Gastroesophageal sphincter (tissue), 4 donors: Measurements from ENCODE around the gene ABHD8. TPM values are rescaled to one million over a fixed set of nuclear protein-coding genes. Genes with fewer than 3 reads are reported as not detected.

Source experiments
- ATAC-seq: fragments of 150-250 bp; one replicate; pipeline ENCODE4 v1.9.1; 2016; ENCODE audit warnings: mild to moderate bottlenecking, moderate library complexity
- H3K27ac ChIP-seq, 4 donors: fragments of 200-600 bp; sonication (generic) in 3 of 4; 1 replicate in 3 of 4; 2 replicates in 1 of 4; pipeline ENCODE4 v1.5.1; 2016 to 2019
- H3K27me3 ChIP-seq: fragments of 200-600 bp; sonication (generic); one replicate; pipeline ENCODE4 v1.5.1; 2019
- H3K36me3 ChIP-seq, 2 donors: fragments of 200-600 bp; sonication (generic); one replicate each; pipeline ENCODE4 v1.5.1; 2019; ENCODE audit warnings: control low read depth in 1 of 2
- H3K4me1 ChIP-seq, 3 donors: fragments of 200-600 bp; sonication (generic); 1 replicate in 2 of 3; 2 replicates in 1 of 3; pipeline ENCODE4 v1.5.1; 2016 to 2019; ENCODE audit warnings: control low read depth in 2 of 3
- H3K4me3 ChIP-seq, 2 donors: fragments of 200-600 bp; sonication (generic); one replicate each; pipeline ENCODE4 v1.5.1; 2019; ENCODE audit warnings: mild to moderate bottlenecking in 1 of 2, moderate library complexity in 1 of 2
- H3K9me3 ChIP-seq, 3 donors: fragments of 200-600 bp; sonication (generic); one replicate each; pipeline ENCODE4 v1.5.1; 2017 to 2019; ENCODE audit warnings: control low read depth in 2 of 3
- EP300 ChIP-seq: sonication (generic); formaldehyde crosslinking; IDR thresholded peaks from one replicate; pipeline ENCODE4 v1.6.1; 2017; ENCODE audit warnings: antibody characterized with exemption, mild to moderate bottlenecking
- POLR2A ChIP-seq, 2 donors: fragments of 450-650 bp; IDR thresholded peaks; one replicate each; pipeline ENCODE4 v1.6.1; 2017; ENCODE audit warnings: antibody characterized with exemption in 2 of 2, mild to moderate bottlenecking in 2 of 2, moderate library complexity in 1 of 2
- POLR2AphosphoS5 ChIP-seq: sonication (generic); formaldehyde crosslinking; IDR thresholded peaks from one replicate; pipeline ENCODE4 v1.6.1; 2017; ENCODE audit warnings: antibody characterized with exemption
- WGBS, 2 donors: methylation state at CpG; one replicate each; pipeline ENCODE4 v1.1.5; 2018; ENCODE audit warnings: low coverage in 1 of 2; 5-methylcytosine and 5-hydroxymethylcytosine counted together
- total RNA-seq, 4 donors: library from RNA; depleted of rRNA; stranded (reverse); fragments of >200 nt; gene quantifications; one replicate each; pipeline ENCODE4 v1.1.0, GENCODE V29; 2016
- TF ChIP-seq, protein P1 (sequence below), 4 experiments: fragments of 200-600 bp in 2 of 4; fragments of 450-650 bp in 2 of 4; sonication (generic) in 1 of 4; IDR thresholded peaks; one replicate each; pipeline ENCODE4 v1.5.1; 2017 to 2019; ENCODE audit warnings: antibody characterized with exemption in 4 of 4, mild to moderate bottlenecking in 2 of 4, moderate library complexity in 2 of 4

Gene ABHD8
- total RNA-seq, 4 donors from 2014 or later = 13.2 to 34.4 (median 24.3) TPM

DNA sequence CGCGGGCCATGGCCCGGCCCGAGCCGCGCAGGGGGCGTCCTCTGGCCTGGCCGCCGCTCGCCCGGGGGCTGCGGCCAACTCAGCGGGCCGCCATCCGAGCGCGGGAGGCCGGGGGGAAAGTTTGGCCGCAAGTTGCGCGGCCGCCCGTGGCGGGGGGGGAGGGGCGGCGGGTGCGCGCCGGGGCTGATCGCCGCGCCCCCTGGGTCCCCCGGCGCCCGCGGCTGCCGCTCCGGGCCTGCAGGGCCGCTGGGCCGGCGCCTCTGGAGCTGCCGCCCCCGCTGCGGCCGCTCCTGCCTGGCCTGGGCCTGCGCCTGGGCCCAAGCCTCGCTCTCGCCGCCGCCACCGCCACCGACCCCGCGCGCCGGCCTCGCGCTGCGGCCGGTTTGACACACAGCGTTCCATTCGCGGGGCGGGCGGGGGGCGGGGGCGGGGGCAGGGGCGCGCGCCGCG lies 57.7 kb downstream of the ABHD8 start, which contains the start of gene NR2F6:
Gene NR2F6 (minus strand): TSS at position 385 of the 450 bp plus-strand sequence. CDS start 699 bp downstream, outside the sequence.
- Histone ChIP-seq H3K27me3 (no peaks in the 10 kb centered on the region), H3K4me1 (peaks cover 0 to 62% (median 31%) of the 10 kb centered on the region in 3 donors), H3K27ac (peak within 1 kb of the TSS; percentile 74 to 94 (median 86)), H3K36me3 (peaks cover 0 to 3% of the 10 kb centered on the region in 2 donors), H3K4me3 (peak within 1 kb of the TSS; percentile 92 to 93), H3K9me3 (no peaks in the 10 kb centered on the region)
- TF ChIP-seq EP300 = no peak
- peak; percentile 53 for TF ChIP-seq POLR2AphosphoS5
- peak; percentile 23 to 54 for TF ChIP-seq POLR2A (IDR thresholded peaks at IDR 0.05)
- TF ChIP-seq, protein P1, sequence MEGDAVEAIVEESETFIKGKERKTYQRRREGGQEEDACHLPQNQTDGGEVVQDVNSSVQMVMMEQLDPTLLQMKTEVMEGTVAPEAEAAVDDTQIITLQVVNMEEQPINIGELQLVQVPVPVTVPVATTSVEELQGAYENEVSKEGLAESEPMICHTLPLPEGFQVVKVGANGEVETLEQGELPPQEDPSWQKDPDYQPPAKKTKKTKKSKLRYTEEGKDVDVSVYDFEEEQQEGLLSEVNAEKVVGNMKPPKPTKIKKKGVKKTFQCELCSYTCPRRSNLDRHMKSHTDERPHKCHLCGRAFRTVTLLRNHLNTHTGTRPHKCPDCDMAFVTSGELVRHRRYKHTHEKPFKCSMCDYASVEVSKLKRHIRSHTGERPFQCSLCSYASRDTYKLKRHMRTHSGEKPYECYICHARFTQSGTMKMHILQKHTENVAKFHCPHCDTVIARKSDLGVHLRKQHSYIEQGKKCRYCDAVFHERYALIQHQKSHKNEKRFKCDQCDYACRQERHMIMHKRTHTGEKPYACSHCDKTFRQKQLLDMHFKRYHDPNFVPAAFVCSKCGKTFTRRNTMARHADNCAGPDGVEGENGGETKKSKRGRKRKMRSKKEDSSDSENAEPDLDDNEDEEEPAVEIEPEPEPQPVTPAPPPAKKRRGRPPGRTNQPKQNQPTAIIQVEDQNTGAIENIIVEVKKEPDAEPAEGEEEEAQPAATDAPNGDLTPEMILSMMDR (IDR thresholded peaks at IDR 0.05) = no peak
- no CpG with 5 or more reads among the region's 72 CpGs for WGBS, 2 donors
- ATAC-seq = no peak

DNA sequence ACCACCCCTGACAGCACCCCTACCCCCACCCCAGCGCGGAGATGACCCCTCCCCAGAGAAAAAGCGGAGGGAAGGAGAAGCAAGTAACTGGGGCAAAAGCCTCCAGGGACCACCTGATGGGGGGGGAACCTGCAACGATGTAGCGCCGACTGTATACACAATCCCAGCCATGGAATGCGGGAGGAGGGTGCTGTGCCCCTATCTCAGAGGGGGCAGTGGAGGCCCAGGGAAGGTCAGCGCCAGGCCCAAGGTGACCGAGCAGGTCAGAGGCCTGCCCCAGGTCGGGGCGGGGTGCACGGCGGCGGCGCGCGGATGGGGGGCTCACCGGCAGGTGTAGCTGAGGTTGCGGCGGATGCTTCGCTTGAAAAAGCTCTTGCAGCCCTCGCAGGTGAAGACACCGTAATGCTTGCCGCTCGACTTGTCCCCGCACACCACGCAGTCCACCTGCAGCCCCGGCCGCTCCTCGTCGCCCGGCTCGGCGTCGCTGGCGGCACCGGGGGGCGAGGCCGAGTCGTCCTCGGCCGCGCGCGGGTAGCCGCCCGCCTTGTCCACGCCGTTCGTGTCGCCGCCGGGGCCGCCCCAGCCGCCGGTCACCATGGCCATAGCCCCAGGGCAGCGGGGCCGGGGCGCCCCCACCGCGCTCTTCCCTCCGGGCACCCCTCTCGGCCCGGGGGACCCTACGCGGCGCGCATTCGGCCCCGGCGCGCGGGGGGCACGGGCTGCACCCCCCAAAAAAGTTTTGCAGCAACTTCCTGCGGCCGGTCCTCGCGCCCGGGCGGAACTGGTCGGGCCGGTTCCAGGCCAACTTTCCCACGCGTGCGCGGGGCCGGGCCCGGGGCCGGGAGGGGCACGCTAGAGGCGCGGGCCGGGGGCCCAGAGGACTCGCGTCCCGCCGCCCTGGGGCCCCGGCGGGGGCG lies 58.3 kb downstream of the ABHD8 start:
- WGBS, 2 donors = 0% methylated on average over 10 of the region's 100 CpGs; no CpG with 5 or more reads in 1 of the 2 donors

DNA sequence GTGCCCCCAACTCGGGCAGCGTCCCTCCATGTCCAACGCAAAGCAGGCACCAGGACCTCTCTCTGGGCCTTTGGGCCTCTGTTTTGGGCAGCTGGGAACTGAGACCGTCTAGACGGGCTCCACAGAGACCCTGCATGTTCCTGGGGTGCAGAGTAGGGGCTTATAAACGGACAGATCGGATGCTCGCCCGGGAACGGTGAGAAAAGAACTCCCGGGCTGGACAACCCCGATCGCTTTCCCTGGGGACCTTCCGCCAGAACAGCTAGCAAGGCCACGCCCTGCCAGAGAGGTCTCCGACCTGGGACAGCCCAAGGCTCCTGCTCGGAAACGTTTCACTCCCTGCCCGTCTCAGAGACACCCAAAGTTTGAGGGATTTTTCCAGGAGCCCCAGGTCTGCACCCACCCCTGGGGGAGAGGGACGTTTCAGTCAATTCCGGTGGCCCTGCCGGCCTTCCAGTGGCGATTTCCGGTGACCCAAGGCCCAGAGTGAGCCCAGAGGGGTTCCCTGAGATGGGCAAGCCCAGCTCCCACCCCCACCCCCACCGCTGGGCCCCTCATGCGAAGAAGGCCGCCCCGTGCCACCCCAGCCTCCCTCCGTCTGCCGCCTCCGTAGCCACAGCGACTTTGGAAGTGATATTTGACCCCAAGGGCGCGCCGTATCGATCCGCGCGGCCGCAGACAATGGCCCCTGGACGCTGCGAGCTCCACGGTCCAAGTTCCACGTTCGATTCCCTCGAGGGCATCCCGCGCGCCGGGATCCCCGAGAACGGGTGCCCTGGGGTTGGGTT lies 59.2 kb downstream of the ABHD8 start:
- 0% methylated on average over 2 of the region's 52 CpGs; no CpG with 5 or more reads in 1 of the 2 donors for WGBS, 2 donors

More for the DNA sequence above, 58.3 kb downstream of the ABHD8 start:
- Histone ChIP-seq H3K4me3 (peak overlapping the region; percentile 92 to 93), H3K27ac (peak overlapping the region; percentile 74 to 94 (median 86)), H3K4me1 (peaks cover 0 to 62% (median 31%) of the 10 kb centered on the region in 3 donors), H3K36me3 (peaks cover 0 to 10% of the 10 kb centered on the region in 2 donors), H3K27me3 (no peaks in the 10 kb centered on the region), H3K9me3 (no peaks in the 10 kb centered on the region)
- TF ChIP-seq POLR2A (IDR thresholded peaks at IDR 0.05) = no peak
- TF ChIP-seq EP300 = no peak
- ATAC-seq = peak; percentile 9

DNA sequence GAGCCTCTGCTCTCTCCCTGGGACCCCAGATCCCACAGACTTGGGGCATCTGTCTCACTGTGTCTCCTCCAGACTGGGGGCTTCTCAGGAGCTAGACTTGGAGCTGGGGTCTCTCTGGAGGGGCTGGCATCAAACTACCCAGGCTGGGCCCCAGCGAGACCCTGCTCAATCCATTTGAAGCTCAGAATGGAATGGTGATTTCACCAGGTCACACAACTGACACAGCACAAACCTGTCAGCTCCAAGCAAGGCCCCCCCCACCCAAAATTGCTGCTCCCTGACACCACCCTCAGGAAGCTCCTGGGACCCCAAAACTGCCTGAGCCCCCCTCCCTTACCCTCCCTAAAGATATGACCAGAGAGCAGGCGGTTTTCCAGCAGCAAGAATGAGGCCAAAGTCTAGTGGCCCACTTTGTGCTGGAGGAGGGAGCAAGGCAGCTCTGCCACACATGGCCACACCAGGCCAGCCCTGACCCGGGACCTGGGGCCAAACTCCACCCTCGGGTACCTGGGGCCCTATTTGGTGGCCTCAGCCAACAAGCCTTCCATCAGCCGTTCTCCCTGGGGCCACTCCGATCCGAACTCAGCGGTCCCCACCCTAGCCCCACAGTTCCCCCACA lies 59.9 kb downstream of the ABHD8 start:
- 40% methylated on average over 2 of the region's 8 CpGs; no CpG with 5 or more reads in 1 of the 2 donors for WGBS, 2 donors
- Histone ChIP-seq H3K9me3 (no peaks in the 10 kb centered on the region), H3K4me1 (peaks cover 0 to 60% (median 31%) of the 10 kb centered on the region in 3 donors), H3K4me3 (peak overlapping the region; percentile 92 to 93), H3K27ac (peak overlapping the region; percentile 74 to 94 (median 86)), H3K27me3 (no peaks in the 10 kb centered on the region), H3K36me3 (peaks cover 0 to 26% of the 10 kb centered on the region in 2 donors)
- no peak for ATAC-seq
- TF ChIP-seq POLR2A (IDR thresholded peaks at IDR 0.05) (no peak), POLR2AphosphoS5 (no peak), EP300 (no peak)
- TF ChIP-seq, protein P1 (IDR thresholded peaks at IDR 0.05) = no peak

More for the DNA sequence above, 59.2 kb downstream of the ABHD8 start:
- Histone ChIP-seq H3K4me3 (peak overlapping the region; percentile 92 to 93), H3K27ac (peak overlapping the region; percentile 74 to 94 (median 86)), H3K4me1 (peaks cover 0 to 62% (median 31%) of the 10 kb centered on the region in 3 donors), H3K9me3 (no peaks in the 10 kb centered on the region), H3K36me3 (peaks cover 0 to 19% of the 10 kb centered on the region in 2 donors), H3K27me3 (no peaks in the 10 kb centered on the region)
- ATAC-seq = peak; percentile 20
- TF ChIP-seq POLR2A (IDR thresholded peaks at IDR 0.05) (no peak), POLR2AphosphoS5 (no peak), EP300 (no peak)
- TF ChIP-seq, protein P1 (IDR thresholded peaks at IDR 0.05) = no peak
